ENCODE results near the gene CDK9.

CDK9 gene

DNA sequence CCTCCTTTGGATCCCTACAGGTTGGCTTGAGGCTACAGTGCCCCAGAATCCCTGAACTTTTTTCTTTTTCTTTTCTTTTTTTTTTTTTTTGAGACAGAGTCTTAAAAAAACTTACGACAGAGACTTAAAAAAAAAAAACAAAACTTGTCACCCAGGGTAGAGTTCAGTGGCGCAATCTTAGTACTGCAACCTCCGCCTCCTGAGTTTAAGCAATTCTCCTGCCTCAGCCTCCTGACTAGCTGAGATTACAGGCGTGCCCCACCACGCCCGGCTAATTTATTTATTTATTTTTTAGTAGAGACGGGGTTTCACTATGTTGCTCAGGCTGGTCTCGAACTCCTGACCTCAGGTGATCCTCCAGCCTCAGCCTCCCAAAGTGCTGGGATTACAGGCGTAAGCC, 4.9 kb upstream of the CDK9 start:
- DNase-seq: peak; percentile 90

GRCh38 chr9:127781806-127782205, 4.0 kb upstream of the CDK9 start:
- peak; percentile 37 for DNase-seq

DNA sequence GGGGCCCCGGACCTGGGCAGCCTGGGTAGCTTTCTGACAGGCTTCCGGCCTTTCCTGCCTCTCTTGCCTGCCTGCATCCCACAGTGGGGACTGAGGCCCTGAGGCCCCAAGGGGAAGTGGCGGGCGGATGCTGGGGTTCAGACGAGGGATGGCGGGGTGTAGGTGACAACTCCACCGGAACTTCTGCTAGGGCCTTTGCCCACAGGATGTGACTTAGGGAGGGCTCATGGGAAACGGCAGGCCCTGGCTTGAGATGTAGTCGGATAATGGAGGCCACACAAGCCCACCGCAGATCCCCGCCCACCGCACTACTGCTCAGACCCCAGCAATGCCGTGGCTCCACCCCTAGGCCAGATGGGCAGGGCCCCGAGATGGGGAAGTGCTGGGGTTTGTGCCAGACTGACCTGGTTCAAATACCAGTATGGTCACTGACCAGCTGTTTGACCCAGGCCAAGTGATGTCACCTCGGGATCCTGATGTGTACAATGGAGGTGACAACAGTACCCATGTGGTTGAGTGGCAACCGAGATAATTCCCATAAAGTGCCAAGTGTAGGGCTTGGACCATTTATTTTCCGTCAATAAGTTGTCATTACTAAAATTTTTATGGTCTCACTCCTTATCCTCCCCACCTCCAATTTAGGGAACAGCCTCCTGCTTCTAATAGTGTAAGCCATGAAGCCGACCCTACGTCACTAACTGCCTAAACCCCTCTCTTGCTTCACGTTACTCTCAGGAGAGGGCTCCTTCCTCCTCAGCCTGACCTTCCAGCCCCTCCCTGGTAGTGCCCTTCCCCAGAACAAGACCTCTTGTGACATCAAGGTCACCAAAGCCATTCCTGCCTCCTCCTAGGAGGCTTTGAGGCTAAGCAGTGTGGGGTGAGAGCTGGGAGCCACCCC, 2.5 kb upstream of the CDK9 start:
- DNase-seq: peak; percentile 74

GRCh38 chr9:127785023-127785932, 556 bp upstream of the CDK9 start:
- peak; percentile 73 for DNase-seq

- no peak for DNase-seq
These were observed 905 bp downstream of the CDK9 start for GRCh38 chr9:127786773-127787104.

- no peak for DNase-seq
These were observed 2.6 kb downstream of the CDK9 start for GRCh38 chr9:127788337-127789011.

DNA sequence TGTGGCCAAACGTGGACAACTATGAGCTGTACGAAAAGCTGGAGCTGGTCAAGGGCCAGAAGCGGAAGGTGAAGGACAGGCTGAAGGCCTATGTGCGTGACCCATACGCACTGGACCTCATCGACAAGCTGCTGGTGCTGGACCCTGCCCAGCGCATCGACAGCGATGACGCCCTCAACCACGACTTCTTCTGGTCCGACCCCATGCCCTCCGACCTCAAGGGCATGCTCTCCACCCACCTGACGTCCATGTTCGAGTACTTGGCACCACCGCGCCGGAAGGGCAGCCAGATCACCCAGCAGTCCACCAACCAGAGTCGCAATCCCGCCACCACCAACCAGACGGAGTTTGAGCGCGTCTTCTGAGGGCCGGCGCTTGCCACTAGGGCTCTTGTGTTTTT, 3.3 kb downstream of the CDK9 start:
- no peak for DNase-seq

DNA sequence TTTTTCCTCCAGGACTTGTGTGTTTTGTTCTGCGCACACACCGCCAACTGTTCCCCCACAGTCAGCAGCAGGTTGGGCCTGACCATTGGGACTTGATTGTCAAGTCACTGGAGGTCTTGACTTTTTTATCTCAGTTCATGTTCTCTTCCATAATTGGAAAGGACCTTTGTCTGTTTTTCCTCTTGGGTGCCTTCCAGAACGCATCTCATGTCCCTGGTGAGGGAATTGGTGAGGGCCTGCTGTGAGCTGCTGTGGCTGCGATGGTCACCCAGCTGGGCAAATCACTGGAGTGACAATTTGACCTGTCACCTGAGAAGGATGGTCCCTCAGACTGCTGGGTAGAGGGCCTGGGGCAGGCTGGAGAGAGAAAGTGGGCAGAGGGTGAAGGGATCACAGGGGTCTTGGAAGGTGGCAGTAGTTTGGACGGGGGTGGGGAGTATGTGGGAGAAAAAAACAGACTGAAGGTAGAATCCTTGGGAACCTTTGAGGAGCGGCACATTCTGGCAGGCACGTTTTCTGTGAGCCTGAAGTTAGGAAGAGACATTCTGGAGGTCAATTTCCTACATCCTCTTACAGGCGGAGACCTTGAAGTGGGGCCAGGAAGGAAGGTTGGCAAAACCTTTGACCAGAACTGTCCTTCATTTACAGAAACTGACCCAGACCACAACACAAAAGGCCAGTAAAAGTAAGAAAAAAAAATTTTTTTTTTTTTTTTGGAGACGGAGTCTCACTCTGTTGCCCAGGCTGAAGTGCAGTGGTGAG, 4.4 kb downstream of the CDK9 start:
- no peak for DNase-seq

DNA sequence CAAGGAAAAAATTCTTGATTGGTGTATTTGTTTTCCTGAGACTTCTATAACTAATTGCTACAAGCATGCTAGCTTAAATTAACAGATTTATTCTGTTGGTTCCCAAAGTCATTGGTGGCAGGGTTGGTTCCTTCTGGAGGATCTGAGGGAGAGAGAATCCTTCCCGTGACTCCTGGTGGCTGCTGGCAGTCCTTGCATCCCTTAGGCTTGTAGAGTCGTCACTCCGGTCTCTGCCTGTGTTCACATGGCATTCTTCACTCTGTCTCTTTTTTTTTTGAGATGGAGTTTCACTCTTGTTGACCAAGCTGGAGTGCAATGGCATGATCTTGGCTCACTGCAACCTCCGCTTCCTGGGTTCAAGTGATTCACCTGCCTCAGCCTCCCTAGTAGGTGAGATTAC, 5.3 kb downstream of the CDK9 start:
- DNase-seq: no peak

DNA sequence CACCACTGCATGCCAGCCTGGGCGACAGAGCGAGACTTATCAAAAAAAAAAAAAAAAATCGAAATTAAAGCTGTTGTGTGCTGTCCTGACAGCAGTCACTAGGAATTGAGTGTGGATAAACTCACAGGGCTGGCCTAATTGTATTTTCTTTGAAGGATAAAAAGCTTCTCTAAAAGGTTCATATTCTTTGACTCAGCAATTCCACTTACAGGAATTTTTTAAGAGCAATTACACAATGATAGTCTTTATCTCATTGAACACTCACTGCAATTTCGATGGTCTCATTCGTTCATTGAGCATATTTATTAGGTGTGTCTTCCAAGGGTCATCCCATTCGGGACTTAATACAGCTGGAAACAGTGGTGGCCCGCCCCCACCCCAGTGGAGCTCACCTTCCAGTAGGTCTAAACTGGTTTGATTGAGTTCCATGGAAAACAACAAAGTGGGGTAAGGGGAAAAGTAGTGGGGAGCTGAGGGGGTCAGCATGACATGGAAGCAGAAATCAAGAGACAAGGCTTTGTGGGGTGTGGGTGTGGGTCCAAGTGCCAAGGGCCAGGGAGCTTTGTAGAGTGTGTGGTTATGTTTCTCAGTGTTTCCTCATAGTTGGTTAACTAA, 6.7 kb downstream of the CDK9 start:
- no peak for DNase-seq

DNA sequence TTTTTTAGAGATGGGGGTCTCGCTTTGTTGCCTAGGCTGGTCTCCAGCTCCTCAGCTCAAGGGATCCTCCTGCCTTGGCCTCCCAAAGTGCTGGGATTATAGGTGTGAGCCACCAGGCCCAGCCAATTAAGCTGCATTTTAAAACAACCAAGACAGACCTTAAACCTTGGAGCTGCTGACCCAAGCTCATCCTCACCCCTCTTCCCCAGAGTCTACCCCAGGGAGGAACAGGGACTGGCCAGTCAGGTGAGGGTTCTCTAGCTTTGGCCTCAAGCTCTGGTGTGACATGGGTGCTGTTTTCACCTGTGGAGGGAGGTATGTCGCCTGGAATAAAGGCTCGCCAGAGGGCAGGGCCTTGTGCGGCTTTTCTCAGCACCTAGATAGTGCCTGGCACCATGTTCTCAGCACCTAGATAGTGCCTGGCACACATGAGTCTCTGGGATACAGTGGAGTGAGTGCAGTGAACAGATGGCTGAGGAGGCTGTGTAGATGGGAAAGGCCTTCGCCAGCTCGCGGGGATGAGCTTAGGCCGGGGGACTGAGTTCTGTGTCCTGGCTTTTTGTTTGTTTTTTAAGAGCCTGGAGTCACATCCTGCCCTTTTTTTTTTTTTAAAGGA, 7.4 kb downstream of the CDK9 start:
- no peak for DNase-seq

- DNase-seq: no peak
These were observed 8.4 kb downstream of the CDK9 start for GRCh38 chr9:127794001-127794791.

- DNase-seq: no peak
These were observed 10.5 kb downstream of the CDK9 start for GRCh38 chr9:127796225-127796813.

GRCh38 chr9:127796852-127797370, 11.1 kb downstream of the CDK9 start:
- DNase-seq: no peak

DNA sequence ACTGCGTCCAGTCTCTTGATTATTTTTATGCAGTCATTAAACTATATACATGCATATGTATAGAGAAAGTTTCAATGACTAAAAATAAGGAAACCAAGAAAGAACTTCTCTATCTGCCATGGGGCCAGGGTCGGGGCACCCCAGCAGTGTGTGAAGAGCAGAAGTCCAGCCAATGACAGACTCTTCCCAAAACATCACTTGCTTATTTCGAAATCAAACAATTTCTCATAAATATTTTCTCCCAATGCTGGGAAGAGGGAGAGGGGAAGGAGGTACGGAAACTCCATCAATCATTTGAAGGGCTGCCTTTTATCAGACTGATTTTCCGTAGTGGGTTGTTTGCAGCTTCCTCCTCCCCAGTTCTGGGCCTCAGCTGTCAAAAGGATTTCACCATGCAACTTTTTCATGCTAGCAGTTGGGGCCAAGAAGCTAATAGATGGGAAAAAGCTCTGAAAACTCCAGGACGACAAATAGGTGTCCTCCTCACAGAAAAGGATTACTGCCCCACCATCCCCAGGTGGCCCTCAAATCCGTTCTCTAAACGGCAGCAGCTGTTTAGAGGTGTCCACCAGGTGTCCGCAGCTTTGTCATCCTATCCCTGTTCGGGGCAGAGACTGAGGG, 16.2 kb downstream of the CDK9 start:
- DNase-seq: peak; percentile 73

GRCh38 chr9:127802576-127803443, 17.0 kb downstream of the CDK9 start, which contains the start of gene FPGS:
Gene FPGS (plus strand): TSS chr9:127802882. CDS start chr9:127802925, 43 bp downstream.
- DNase-seq: peak; percentile 85

GRCh38 chr9:127803507-127804352, 17.9 kb downstream of the CDK9 start:
- DNase-seq: peak; percentile 40
